ENCODE measurements around the gene BCR.

Gene BCR

DNA sequence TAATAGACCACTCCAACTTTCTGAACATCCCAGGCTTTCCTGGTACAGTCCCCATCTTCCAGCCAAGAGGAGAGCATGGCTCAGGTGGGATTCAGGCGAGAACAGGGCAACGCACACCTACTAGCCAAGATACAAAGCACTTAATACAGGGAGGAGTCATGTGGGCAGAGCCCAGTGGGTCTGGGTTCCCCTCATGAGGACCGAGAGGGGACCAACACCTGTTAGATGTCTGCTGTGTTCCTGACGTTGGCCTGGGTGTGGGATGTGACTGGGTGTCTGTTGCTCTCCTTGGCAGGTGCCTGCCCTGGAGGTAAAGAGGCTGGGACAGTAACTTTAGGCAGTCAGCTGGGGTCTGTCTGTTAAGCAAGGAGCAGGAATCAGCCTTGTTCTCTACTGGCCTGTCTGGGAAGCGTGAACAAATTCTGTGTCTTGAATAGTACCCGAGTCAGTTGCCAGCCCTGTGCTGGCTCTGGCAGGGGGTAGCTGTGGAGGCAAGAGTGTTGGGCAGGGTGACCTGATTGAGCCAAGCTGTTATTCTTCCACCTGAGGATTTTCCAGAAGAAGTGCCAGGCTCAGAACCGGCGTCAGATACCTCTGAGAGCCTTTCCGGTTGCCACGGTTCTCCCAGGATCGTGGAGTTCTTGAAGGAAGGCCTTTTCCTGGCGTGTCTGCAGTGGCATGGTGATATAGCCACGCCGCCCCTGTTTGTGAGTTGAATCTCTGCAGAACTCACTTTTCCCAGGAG lies 56.3 kb downstream of the BCR start:
- in situ Hi-C loops (cut with MboI; ENCODE audit: low sequenced_read_pairs, unreplicated experiment): no loop called here
- TF ChIP-seq, protein P1, sequence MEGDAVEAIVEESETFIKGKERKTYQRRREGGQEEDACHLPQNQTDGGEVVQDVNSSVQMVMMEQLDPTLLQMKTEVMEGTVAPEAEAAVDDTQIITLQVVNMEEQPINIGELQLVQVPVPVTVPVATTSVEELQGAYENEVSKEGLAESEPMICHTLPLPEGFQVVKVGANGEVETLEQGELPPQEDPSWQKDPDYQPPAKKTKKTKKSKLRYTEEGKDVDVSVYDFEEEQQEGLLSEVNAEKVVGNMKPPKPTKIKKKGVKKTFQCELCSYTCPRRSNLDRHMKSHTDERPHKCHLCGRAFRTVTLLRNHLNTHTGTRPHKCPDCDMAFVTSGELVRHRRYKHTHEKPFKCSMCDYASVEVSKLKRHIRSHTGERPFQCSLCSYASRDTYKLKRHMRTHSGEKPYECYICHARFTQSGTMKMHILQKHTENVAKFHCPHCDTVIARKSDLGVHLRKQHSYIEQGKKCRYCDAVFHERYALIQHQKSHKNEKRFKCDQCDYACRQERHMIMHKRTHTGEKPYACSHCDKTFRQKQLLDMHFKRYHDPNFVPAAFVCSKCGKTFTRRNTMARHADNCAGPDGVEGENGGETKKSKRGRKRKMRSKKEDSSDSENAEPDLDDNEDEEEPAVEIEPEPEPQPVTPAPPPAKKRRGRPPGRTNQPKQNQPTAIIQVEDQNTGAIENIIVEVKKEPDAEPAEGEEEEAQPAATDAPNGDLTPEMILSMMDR (IDR thresholded peaks at IDR 0.05; ENCODE audit: borderline replicate concordance, control extremely low read depth, extremely low read depth, insufficient read depth, missing control alignments): no peak
- DNase-seq (ENCODE audit: low spot score): no peak

DNA sequence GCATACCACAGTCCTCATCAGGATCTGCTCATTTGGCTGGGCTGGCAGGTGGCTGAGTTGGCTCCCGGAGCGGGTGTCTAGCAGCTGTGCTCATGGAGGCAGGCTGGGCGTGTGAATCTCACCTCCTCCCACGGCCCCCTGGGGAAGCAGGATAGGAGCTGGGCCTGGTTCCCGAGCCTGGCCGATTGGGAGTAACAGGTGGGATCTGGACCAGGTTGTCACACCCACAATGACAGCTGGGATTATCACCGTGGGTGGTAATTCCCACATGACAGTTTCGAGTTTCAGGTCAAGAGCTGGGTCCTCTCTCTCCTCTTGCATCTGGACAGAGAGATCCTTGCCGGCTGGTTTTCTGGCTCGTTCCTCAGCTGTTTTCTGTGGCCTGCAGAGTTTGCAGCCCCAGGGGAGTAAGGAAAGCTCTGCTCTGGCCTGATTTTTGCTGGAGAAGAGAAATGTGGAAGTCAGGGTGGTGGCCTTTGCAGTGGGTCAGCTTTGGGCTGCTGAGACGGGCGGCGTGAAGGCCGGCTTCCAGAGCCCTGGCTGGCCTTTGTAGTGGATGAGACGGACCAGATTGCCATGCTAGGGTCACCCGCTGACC lies 57.0 kb downstream of the BCR start:
- in situ Hi-C loops (cut with MboI; ENCODE audit: low sequenced_read_pairs, unreplicated experiment): no loop called here
- no peak for DNase-seq (ENCODE audit: low spot score)
- TF ChIP-seq, protein P1 (IDR thresholded peaks at IDR 0.05; ENCODE audit: borderline replicate concordance, control extremely low read depth, extremely low read depth, insufficient read depth, missing control alignments): no peak

DNA sequence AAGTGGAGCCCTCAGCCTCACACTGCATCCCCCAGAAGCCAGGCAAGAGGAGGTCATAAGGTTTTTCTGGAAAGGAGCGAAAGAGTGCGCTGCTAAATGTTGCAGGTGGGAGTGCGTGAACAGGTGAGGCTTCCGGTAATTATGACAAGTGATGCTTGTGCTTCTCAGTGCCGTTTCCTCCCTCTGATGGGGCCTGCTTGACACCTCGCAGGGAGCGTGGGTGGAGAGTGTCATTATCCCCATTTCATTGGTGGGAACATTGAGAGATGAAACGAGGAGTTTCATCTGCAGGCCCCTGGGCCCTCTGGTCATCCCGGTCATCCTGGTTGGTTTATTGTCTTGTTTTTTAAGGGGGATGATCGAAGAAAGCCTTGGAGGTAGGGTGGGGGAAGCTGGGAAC lies 57.5 kb downstream of the BCR start:
- DNase-seq (ENCODE audit: low spot score): no peak
- in situ Hi-C loops (cut with MboI; ENCODE audit: low sequenced_read_pairs, unreplicated experiment): no loop called here
- TF ChIP-seq, protein P1 (IDR thresholded peaks at IDR 0.05; ENCODE audit: borderline replicate concordance, control extremely low read depth, extremely low read depth, insufficient read depth, missing control alignments): no peak

DNA sequence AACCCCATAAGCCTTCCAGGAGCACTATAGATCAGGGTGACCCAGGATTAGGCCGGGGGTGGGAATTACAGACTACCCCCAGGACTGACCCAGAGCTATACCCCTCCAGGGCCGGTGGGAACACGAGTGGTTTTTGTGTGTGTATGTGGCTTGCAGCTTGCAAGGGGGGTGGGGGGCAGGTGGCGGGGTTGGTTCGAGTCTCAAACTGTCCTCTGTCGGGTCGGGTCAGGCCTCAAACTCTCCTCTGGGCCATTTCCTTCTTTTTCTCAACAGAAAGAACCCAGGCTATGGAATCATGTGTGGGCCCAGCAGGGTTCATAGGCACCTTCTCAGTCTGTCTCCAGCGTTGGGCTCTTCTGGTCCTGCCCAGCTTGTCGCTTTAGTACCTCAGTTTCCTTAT lies 58.4 kb downstream of the BCR start:
- DNase-seq (ENCODE audit: low spot score): no peak
- TF ChIP-seq, protein P1 (IDR thresholded peaks at IDR 0.05; ENCODE audit: borderline replicate concordance, control extremely low read depth, extremely low read depth, insufficient read depth, missing control alignments): no peak
- in situ Hi-C loops (cut with MboI; ENCODE audit: low sequenced_read_pairs, unreplicated experiment): no loop called here

DNA sequence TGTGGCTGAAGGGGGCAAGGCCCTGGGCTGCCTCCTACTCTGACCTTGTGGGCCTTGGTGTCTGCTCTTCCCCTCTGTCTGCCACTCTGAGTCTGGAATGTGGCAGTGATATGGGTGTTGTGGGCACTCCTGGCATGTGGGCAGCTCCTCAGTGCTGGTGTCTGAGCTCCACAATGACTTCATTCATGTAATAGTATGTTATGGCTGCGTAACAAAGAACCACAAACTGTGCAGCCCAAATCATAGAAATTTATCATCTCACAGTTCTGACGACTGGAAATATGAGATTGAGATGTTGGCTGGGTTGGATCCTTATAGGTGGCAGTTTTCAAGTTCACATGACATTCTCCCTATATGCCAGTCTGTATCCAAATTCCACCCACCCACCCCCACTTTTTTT lies 59.1 kb downstream of the BCR start:
- in situ Hi-C loops (cut with MboI; ENCODE audit: low sequenced_read_pairs, unreplicated experiment): no loop called here
- no peak for DNase-seq (ENCODE audit: low spot score)
- TF ChIP-seq, protein P1 (IDR thresholded peaks at IDR 0.05; ENCODE audit: borderline replicate concordance, control extremely low read depth, extremely low read depth, insufficient read depth, missing control alignments): no peak

DNA sequence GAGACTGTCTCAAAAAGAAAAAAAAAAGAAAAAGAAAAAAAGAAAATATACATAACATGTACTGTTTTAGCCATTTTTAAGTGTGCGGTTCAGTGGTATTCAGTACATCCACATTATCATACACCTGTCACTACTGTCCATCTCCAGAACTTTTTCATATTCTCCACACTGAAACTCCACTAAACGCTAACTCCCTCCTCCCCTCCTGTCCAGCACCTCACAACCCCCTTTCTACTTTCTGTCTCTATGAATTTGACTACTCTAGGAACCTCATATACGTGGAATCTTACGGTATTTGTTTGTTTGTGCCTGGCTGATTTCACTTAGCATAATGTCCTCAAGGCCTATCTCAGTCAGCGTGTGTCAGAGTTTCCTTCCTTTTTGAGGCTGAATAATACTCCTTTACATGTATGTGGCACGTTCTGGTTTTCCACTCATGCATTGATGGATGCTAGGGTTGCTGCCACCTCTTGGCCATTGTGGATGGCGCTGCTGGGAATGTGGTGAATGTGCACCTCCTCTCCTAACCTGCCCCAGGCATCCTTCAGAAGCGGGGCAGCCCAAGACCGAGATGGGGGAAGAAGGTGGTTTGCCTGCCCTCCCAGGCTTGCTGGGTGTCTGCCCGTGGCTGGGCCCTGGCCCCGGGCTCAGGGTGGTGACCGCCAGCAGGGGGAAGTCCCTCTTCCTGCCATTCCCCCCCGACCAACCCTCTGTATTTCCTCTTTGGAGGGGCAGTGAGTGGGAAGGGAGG lies 60.5 kb downstream of the BCR start:
- in situ Hi-C loops (cut with MboI; ENCODE audit: low sequenced_read_pairs, unreplicated experiment): no loop called here
- DNase-seq (ENCODE audit: low spot score): no peak
- TF ChIP-seq, protein P1 (IDR thresholded peaks at IDR 0.05; ENCODE audit: borderline replicate concordance, control extremely low read depth, extremely low read depth, insufficient read depth, missing control alignments): no peak

Measured in GM13976 (cell line).